HEK293 (cell line): ENCODE measurements around the gene MCEMP1.
A peak's percentile ranks its signal among the peaks of the same experiment; 100 is the strongest.

Experiments
- CTCF ChIA-PET: fragments of 350-600 bp; formaldehyde crosslinking; extraction: SDS; loops from one replicate; lab custom pipeline; 2021; ENCODE audit warnings: antibody characterized with exemption; lab: Yijun Ruan, JAX
- POLR2A ChIA-PET: fragments of 300-600 bp; formaldehyde crosslinking; extraction: SDS; loops from one replicate; lab custom pipeline; 2020; ENCODE audit warnings: antibody characterized with exemption, inconsistent platforms; lab: Yijun Ruan, JAX
- H3K27ac ChIP-seq: fragments of 200-500 bp; sonication (Bioruptor generic); 2 replicates; pipeline ENCODE4 v1.5.1; 2014; ENCODE audit warnings: low read depth, low read length, control low read depth, inconsistent platforms; ENCODE audit errors: extremely low read depth
- H3K36me3 ChIP-seq, 2 experiments: fragments of 200-500 bp in 1 of 2; sonication (Bioruptor generic) in 1 of 2; 1 replicate in 1 of 2; 2 replicates in 1 of 2; pipeline ENCODE4 v1.5.1; 2014 to 2017; ENCODE audit warnings: inconsistent platforms in 2 of 2, low read length in 2 of 2; ENCODE audit not compliant: control insufficient read depth in 2 of 2, insufficient read depth in 1 of 2
- H3K4me1 ChIP-seq: fragments of 200-500 bp; sonication (Bioruptor generic); 2 replicates; pipeline ENCODE4 v1.5.1; 2014; ENCODE audit warnings: mild to moderate bottlenecking, low read length, inconsistent platforms; ENCODE audit not compliant: control insufficient read depth, insufficient read depth
- H3K4me3 ChIP-seq: 2 replicates; pipeline ENCODE4 v1.5.1; 2011; ENCODE audit warnings: low read depth, mild to moderate bottlenecking, control low read depth, low read length, moderate library complexity
- H3K9me3 ChIP-seq: fragments of 200-500 bp; sonication (Bioruptor generic); 2 replicates; pipeline ENCODE4 v1.5.1; 2014; ENCODE audit warnings: low read depth, low read length, inconsistent platforms; ENCODE audit not compliant: control insufficient read depth, insufficient read depth
- KLF1 ChIP-seq: fragments of 450-650 bp; formaldehyde crosslinking; IDR thresholded peaks from 2 replicates; pipeline ENCODE4 v1.5.1; 2016; ENCODE audit warnings: missing biosample characterization, missing genetic modification characterization
- TRIM28 ChIP-seq: IDR thresholded peaks from 2 replicates; pipeline ENCODE4 v1.6.1; 2011; ENCODE audit warnings: low read length, control low read depth, borderline replicate concordance
- YY1 ChIP-seq: fragments of 450-650 bp; formaldehyde crosslinking; IDR thresholded peaks from 2 replicates; pipeline ENCODE4 v1.5.1; 2018; ENCODE audit warnings: missing biosample characterization, missing genetic modification characterization
- YY2 ChIP-seq: fragments of 450-650 bp; formaldehyde crosslinking; IDR thresholded peaks from 2 replicates; pipeline ENCODE4 v1.5.1; 2016; ENCODE audit warnings: missing biosample characterization, missing genetic modification characterization
- ZBTB20 ChIP-seq: fragments of 450-650 bp; formaldehyde crosslinking; IDR thresholded peaks from 2 replicates; pipeline ENCODE4 v1.5.1; 2016; ENCODE audit warnings: missing biosample characterization, missing genetic modification characterization
- ZNF157 ChIP-seq: fragments of 450-650 bp; formaldehyde crosslinking; IDR thresholded peaks from 2 replicates; pipeline ENCODE4 v1.5.1; 2016; ENCODE audit warnings: missing biosample characterization, missing genetic modification characterization
- ZNF169 ChIP-seq: fragments of 450-650 bp; formaldehyde crosslinking; IDR thresholded peaks from 2 replicates; pipeline ENCODE4 v1.5.1; 2016; ENCODE audit warnings: missing biosample characterization, missing genetic modification characterization
- ZNF350 ChIP-seq: fragments of 450-650 bp; formaldehyde crosslinking; IDR thresholded peaks from 2 replicates; pipeline ENCODE4 v1.5.0; 2017; ENCODE audit warnings: missing biosample characterization, mild to moderate bottlenecking, missing genetic modification characterization
- ZNF366 ChIP-seq: fragments of 450-650 bp; formaldehyde crosslinking; conservative IDR thresholded peaks from 2 replicates; pipeline ENCODE4 v1.5.1; 2016; ENCODE audit warnings: missing biosample characterization, missing genetic modification characterization
- ZNF514 ChIP-seq: fragments of 450-650 bp; formaldehyde crosslinking; IDR thresholded peaks from 2 replicates; pipeline ENCODE4 v1.5.1; 2016; ENCODE audit warnings: missing biosample characterization, missing genetic modification characterization
- ZNF610 ChIP-seq: fragments of 450-650 bp; formaldehyde crosslinking; IDR thresholded peaks from 2 replicates; pipeline ENCODE4 v1.5.1; 2016; ENCODE audit warnings: missing biosample characterization, missing genetic modification characterization, borderline replicate concordance
- ZNF701 ChIP-seq: fragments of 450-650 bp; formaldehyde crosslinking; IDR thresholded peaks from 2 replicates; pipeline ENCODE4 v1.5.1; 2016; ENCODE audit warnings: missing biosample characterization, missing genetic modification characterization
- ZNF785 ChIP-seq: fragments of 450-650 bp; formaldehyde crosslinking; IDR thresholded peaks from 2 replicates; pipeline ENCODE4 v1.5.1; 2016; ENCODE audit warnings: missing biosample characterization, missing genetic modification characterization
- ZNF843 ChIP-seq: fragments of 450-650 bp; formaldehyde crosslinking; IDR thresholded peaks from 2 replicates; pipeline ENCODE4 v1.5.1; 2016; ENCODE audit warnings: missing biosample characterization, missing genetic modification characterization
- TF ChIP-seq, protein P1 (sequence below): fragments of 450-650 bp; formaldehyde crosslinking; IDR thresholded peaks from 2 replicates; pipeline ENCODE4 v1.5.1; 2016; ENCODE audit warnings: missing biosample characterization, missing genetic modification characterization
- TF ChIP-seq, protein P2 (sequence below): fragments of 450-650 bp; formaldehyde crosslinking; IDR thresholded peaks from 2 replicates; pipeline ENCODE4 v1.5.1; 2017; ENCODE audit warnings: missing biosample characterization, missing genetic modification characterization
- TF ChIP-seq, protein P3 (sequence below): fragments of 450-650 bp; formaldehyde crosslinking; IDR thresholded peaks from 2 replicates; pipeline ENCODE4 v1.5.1; 2016; ENCODE audit warnings: missing biosample characterization, missing genetic modification characterization

The MCEMP1 gene

DNA sequence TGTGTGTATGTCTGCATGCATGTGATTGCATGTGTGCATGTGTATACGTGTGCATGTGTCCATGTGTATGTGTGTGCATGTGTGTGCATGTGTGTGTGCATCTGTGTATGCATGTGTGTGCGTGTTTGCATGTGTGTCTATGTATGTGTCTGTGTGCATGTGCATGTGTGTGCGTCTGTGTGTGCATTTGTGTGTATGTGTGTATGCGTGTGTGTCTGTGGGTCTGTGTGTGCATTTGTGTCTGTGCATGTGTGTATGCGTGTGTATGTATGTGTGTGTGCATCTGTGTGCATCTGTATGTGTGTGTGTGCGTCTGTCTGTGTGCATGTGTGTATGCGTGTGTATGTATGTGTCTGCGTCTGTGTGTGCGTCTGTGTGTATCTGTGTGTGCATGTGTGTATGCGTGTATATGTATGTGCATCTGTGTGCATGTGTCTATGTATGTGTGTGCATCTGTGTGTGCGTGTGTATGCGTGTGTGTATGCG, 37.0 kb upstream of the MCEMP1 start:
- no peaks in the 10 kb centered on the region for H3K9me3 ChIP-seq
- POLR2A ChIA-PET = no interaction called here
- H3K4me3 ChIP-seq = no peak overlapping the region
- no peaks in the 10 kb centered on the region for H3K4me1 ChIP-seq
- TF ChIP-seq, protein P1, sequence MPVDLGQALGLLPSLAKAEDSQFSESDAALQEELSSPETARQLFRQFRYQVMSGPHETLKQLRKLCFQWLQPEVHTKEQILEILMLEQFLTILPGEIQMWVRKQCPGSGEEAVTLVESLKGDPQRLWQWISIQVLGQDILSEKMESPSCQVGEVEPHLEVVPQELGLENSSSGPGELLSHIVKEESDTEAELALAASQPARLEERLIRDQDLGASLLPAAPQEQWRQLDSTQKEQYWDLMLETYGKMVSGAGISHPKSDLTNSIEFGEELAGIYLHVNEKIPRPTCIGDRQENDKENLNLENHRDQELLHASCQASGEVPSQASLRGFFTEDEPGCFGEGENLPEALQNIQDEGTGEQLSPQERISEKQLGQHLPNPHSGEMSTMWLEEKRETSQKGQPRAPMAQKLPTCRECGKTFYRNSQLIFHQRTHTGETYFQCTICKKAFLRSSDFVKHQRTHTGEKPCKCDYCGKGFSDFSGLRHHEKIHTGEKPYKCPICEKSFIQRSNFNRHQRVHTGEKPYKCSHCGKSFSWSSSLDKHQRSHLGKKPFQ (tag by site-specific recombination) = peak; percentile 56; the same call in 1 of the 2 replicates
- TF ChIP-seq, protein P2, sequence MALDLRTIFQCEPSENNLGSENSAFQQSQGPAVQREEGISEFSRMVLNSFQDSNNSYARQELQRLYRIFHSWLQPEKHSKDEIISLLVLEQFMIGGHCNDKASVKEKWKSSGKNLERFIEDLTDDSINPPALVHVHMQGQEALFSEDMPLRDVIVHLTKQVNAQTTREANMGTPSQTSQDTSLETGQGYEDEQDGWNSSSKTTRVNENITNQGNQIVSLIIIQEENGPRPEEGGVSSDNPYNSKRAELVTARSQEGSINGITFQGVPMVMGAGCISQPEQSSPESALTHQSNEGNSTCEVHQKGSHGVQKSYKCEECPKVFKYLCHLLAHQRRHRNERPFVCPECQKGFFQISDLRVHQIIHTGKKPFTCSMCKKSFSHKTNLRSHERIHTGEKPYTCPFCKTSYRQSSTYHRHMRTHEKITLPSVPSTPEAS (tag by site-specific recombination) = peak; percentile 99
- TF ChIP-seq ZNF366 (tag by site-specific recombination) (no peak), ZNF785 (0 out of 2 replicates have a peak, but pooled peaks have one; percentile 50), ZNF350 (tag by site-specific recombination) (no peak), YY2 (tag by site-specific recombination) (0 out of 2 replicates have a peak, but pooled peaks have one; percentile 11), ZNF169 (tag by site-specific recombination) (no peak), ZNF701 (tag by site-specific recombination) (no peak)
- TF ChIP-seq, all 188 proteins: peak for 4
- no peak overlapping the region for H3K27ac ChIP-seq
- H3K36me3 ChIP-seq = peaks cover 7 to 17% of the 10 kb centered on the region in 2 experiments; a peak in 2 of 3 replicates
- CTCF ChIA-PET = no interaction called here

DNA sequence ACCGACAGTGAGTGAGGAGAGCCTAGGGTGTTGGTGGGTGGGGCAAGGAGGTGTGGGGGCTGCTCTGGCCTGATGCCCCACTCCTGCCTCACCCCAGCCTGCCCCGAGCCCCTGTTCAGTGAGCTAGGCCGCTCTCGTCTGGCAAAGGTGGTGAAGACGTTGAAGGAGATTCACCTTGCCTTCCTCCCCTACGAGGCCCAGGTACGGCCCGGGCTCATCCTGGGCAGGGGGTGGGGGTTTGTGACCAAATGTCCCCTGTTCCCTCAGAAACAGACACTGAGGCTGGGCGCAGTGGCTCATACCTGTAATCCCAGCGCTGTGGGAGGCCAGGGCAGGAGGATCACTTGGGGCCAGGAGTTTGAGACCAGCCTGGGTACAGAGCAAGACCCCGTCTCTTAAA, 36.1 kb upstream of the MCEMP1 start:
- no peaks in the 10 kb centered on the region for H3K4me1 ChIP-seq
- no peaks in the 10 kb centered on the region for H3K9me3 ChIP-seq
- TF ChIP-seq KLF1 (tag by site-specific recombination) (no peak), YY1 (tag by site-specific recombination) (no peak), ZNF514 (tag by site-specific recombination) (no peak), ZBTB20 (tag by site-specific recombination) (no peak), ZNF610 (tag by site-specific recombination) (no peak), TRIM28 (no peak), ZNF843 (no peak), ZNF157 (tag by site-specific recombination) (no peak)
- TF ChIP-seq, protein P3, sequence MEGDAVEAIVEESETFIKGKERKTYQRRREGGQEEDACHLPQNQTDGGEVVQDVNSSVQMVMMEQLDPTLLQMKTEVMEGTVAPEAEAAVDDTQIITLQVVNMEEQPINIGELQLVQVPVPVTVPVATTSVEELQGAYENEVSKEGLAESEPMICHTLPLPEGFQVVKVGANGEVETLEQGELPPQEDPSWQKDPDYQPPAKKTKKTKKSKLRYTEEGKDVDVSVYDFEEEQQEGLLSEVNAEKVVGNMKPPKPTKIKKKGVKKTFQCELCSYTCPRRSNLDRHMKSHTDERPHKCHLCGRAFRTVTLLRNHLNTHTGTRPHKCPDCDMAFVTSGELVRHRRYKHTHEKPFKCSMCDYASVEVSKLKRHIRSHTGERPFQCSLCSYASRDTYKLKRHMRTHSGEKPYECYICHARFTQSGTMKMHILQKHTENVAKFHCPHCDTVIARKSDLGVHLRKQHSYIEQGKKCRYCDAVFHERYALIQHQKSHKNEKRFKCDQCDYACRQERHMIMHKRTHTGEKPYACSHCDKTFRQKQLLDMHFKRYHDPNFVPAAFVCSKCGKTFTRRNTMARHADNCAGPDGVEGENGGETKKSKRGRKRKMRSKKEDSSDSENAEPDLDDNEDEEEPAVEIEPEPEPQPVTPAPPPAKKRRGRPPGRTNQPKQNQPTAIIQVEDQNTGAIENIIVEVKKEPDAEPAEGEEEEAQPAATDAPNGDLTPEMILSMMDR (tag by site-specific recombination) = no peak
- CTCF ChIA-PET = interaction anchor here (0.6 to 0.9 kb wide), 3 partner anchors 39 to 72 kb away, joined by 3 to 4 read pairs (median 3); no protein-coding TSS in a partner anchor
- no peak overlapping the region for H3K27ac ChIP-seq
- peaks cover 7 to 17% of the 10 kb centered on the region in 2 experiments; a peak in 2 of 3 replicates for H3K36me3 ChIP-seq
- H3K4me3 ChIP-seq = no peak overlapping the region
- POLR2A ChIA-PET = interaction anchor here (0.6 kb wide), 1 partner anchor 22 kb away, joined by 3 read pairs; no protein-coding TSS in a partner anchor
